Nasal cavity respiratory epithelium epithelial cell of viscerocranial mucosa (primary cell): ENCODE measurements around the gene PCDHGC5. TPM values are rescaled to one million over a fixed set of nuclear protein-coding genes. Genes with fewer than 3 reads are reported as not detected.

ENCODE experiments used
- total RNA-seq: library from RNA; depleted of rRNA; stranded (reverse); fragments of >200 nt; gene quantifications from 2 replicates; pipeline ENCODE4 v1.2.3, GENCODE V29; 2014

Gene PCDHGC5
- 0.34 and 1.1 TPM in 2 replicates for total RNA-seq

DNA sequence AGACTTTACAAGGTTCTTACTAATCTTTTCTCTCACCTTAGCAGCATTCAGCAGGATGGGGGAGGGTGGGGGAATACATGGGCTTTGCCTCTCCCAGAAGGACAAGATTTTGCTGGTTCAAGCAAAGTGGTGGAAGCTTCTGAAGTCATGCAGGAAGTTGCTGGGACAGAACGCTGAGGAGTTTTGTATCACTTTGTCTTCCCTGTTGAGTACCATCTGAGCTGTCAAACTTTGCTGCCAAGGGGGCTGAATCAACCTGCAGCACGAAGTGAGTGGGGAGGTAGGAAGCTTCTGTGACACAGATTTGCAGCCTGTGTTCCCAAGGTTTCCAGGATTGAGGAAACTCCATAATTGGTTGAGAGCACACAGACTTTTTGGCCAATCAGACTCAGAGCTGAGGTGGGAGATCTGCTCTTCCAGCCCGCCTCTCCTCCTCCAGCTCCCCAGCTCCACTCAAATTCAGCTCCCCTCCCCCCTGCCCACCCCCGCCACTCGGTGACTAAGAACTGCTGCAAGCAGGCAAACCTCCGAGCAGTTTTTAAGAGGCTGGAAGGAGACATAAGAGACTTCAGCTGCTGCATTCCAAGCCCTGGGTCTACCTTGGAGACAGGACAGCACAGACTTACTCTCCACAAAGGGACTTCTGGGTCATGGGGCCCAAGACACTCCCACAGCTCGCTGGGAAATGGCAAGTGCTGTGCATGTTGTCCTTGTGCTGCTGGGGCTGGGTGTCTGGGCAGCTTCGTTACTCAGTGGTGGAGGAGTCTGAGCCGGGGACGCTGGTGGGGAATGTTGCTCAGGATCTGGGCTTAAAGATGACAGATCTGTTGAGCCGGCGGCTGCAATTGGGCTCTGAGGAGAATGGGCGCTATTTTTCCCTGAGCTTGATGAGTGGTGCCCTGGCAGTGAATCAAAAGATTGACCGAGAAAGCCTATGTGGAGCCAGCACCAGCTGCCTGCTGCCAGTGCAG lies at the start of gene PCDHGC5:
TSS of gene PCDHGC5 (plus strand) at position 491 of the 971 bp plus-strand sequence. CDS start at position 651, 160 bp downstream.

GRCh38 chr5:141475625-141476131 lies 13.2 kb upstream of the PCDHGC5 start, which contains the start of gene PCDHGC3:
PCDHGC3 (plus strand) TSS chr5:141475966; CDS start chr5:141476117, 151 bp downstream.

DNA sequence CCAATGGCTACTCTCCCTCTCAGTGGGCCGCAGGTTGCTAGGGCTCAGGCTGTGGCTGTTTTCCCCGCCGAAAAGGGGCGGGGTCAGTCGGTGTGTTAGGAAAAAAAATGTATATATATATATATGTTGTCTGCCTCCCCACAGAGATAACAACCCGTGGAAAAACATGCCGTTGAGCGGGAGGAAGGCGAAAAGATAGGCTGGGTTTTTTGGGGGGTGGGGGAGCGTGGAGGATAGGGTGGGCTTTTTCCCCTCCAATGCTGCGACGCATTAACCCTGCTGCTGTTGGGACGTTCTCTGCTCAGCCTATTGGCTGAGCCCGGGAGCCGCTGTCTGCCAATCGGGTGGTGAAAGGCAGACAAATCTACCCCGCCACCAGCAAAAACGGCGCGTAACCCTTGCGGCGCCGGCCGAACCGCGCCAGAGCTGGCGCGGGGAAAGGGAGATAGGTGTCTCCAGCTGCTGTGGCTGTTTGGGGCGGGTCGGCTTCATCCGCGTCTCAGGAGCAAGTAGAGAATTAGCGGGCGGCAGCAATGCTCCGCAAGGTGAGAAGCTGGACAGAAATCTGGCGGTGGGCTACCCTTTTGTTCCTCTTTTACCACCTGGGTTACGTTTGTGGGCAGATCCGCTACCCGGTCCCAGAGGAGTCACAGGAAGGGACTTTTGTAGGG lies 4.1 kb upstream of the PCDHGC5 start, which contains the start of gene PCDHGC4:
TSS of gene PCDHGC4 (plus strand) at position 390 of the 671 bp plus-strand sequence. CDS start at position 534, 144 bp downstream.

Other genes with a start within 250 kb of the PCDHGC5 start
- gene PCDHB15, start 243.7 kb upstream of the PCDHGC5 start, total RNA-seq = 0.34 and 0.50 TPM in 2 replicates
- gene SLC25A2, start 185.0 kb upstream of the PCDHGC5 start, total RNA-seq = 0.14 TPM in 1 of 2 replicates, not detected in the other
- 84.6 and 94.3 TPM in 2 replicates for gene TAF7, start 168.3 kb upstream of the PCDHGC5 start, total RNA-seq
- gene PCDHGA1, start 158.6 kb upstream of the PCDHGC5 start, total RNA-seq = under 0.01 and 0.43 TPM in 2 replicates
- gene PCDHGA2, start 150.3 kb upstream of the PCDHGC5 start, total RNA-seq = 0.34 and 1.00 TPM in 2 replicates
- under 0.01 and 0.36 TPM in 2 replicates for gene PCDHGA3, start 145.3 kb upstream of the PCDHGC5 start, total RNA-seq
- 0.34 and 1.6 TPM in 2 replicates for gene PCDHGB1, start 139.0 kb upstream of the PCDHGC5 start, total RNA-seq
- gene PCDHGA4, start 134.1 kb upstream of the PCDHGC5 start, total RNA-seq = under 0.01 and 1.8 TPM in 2 replicates
- gene PCDHGB2, start 129.1 kb upstream of the PCDHGC5 start, total RNA-seq = under 0.01 and 1.7 TPM in 2 replicates
- under 0.01 and 0.64 TPM in 2 replicates for gene PCDHGA5, start 124.9 kb upstream of the PCDHGC5 start, total RNA-seq
- gene PCDHGB3, start 118.8 kb upstream of the PCDHGC5 start, total RNA-seq = 0.34 and 2.1 TPM in 2 replicates
- under 0.01 and 1.1 TPM in 2 replicates for gene PCDHGA6, start 115.2 kb upstream of the PCDHGC5 start, total RNA-seq
- gene PCDHGA7, start 106.3 kb upstream of the PCDHGC5 start, total RNA-seq = under 0.01 and 1.8 TPM in 2 replicates
- gene PCDHGB4, start 101.4 kb upstream of the PCDHGC5 start, total RNA-seq = 3.1 and 8.0 TPM in 2 replicates
- gene PCDHGA8, start 96.4 kb upstream of the PCDHGC5 start, total RNA-seq = 0.34 and 1.3 TPM in 2 replicates
- 4.8 and 14.0 TPM in 2 replicates for gene PCDHGB5, start 91.1 kb upstream of the PCDHGC5 start, total RNA-seq
- 0.34 and 3.8 TPM in 2 replicates for gene PCDHGA9, start 86.3 kb upstream of the PCDHGC5 start, total RNA-seq
- gene PCDHGB6, start 81.1 kb upstream of the PCDHGC5 start, total RNA-seq = 0.68 and 4.0 TPM in 2 replicates
- 1.7 and 7.5 TPM in 2 replicates for gene PCDHGA10, start 76.1 kb upstream of the PCDHGC5 start, total RNA-seq
- gene PCDHGB7, start 71.4 kb upstream of the PCDHGC5 start, total RNA-seq = 1.4 and 9.3 TPM in 2 replicates
- gene PCDHGA11, start 68.0 kb upstream of the PCDHGC5 start, total RNA-seq = 2.1 and 5.3 TPM in 2 replicates
- 0.68 and 2.2 TPM in 2 replicates for gene PCDHGA12, start 58.6 kb upstream of the PCDHGC5 start, total RNA-seq
- gene PCDHGC3, start 13.1 kb upstream of the PCDHGC5 start, total RNA-seq = 17.1 and 38.5 TPM in 2 replicates
- gene PCDHGC4, start 4.1 kb upstream of the PCDHGC5 start, total RNA-seq = 0.34 and 1.2 TPM in 2 replicates
- gene DIAPH1, start 129.9 kb downstream of the PCDHGC5 start, total RNA-seq = 58.1 and 114 TPM in 2 replicates
- 48.0 and 64.6 TPM in 2 replicates for gene HDAC3, start 147.8 kb downstream of the PCDHGC5 start, total RNA-seq
- gene RELL2, start 147.9 kb downstream of the PCDHGC5 start, total RNA-seq = 12.7 and 16.1 TPM in 2 replicates
- 11.3 and 14.8 TPM in 2 replicates for gene FCHSD1, start 162.3 kb downstream of the PCDHGC5 start, total RNA-seq
- 3.4 and 10.3 TPM in 2 replicates for gene ARAP3, start 193.1 kb downstream of the PCDHGC5 start, total RNA-seq